Body of pancreas (tissue), 4 donors: ENCODE data around the gene ING2. TPM values are rescaled to one million over a fixed set of nuclear protein-coding genes. Genes with fewer than 3 reads are reported as not detected.
A peak's percentile ranks its signal among the peaks of the same experiment; 100 is the strongest.

ENCODE experiments used
- ATAC-seq: fragments of 150-250 bp; one replicate; pipeline ENCODE4 v1.9.1; 2016
- DNase-seq, 4 donors: peaks; one replicate each; pipeline ENCODE4 v3.0.0-alpha.2; 2019
- H3K27ac ChIP-seq, 4 donors: fragments of 200-600 bp; sonication (generic); 1 replicate in 3 of 4; 2 replicates in 1 of 4; pipeline versions ENCODE4 v1.5.1 to v1.6.1; 2016 to 2019; ENCODE audit warnings: mild to moderate bottlenecking in 1 of 4, mixed read lengths in 1 of 4, moderate library complexity in 1 of 4
- H3K27me3 ChIP-seq, 2 donors: fragments of 200-600 bp; sonication (generic); one replicate each; pipeline ENCODE4 v1.6.0; 2016; ENCODE audit warnings: mild to moderate bottlenecking in 1 of 2
- H3K36me3 ChIP-seq, 2 donors: fragments of 200-600 bp; sonication (generic); replicated peaks in 1 of 2; 2 replicates each; pipeline ENCODE4 v1.5.1; 2016; ENCODE audit warnings: low read depth in 2 of 2; ENCODE audit not compliant: insufficient read depth in 1 of 2
- H3K4me1 ChIP-seq: fragments of 200-600 bp; sonication (generic); one replicate; pipeline ENCODE4 v1.6.0; 2016
- H3K4me3 ChIP-seq, 2 donors: fragments of 200-600 bp; sonication (generic); 1 replicate in 1 of 2; 2 replicates in 1 of 2; pipeline ENCODE4 v1.5.1; 2016 to 2019
- H3K9me3 ChIP-seq, 3 donors: fragments of 200-600 bp; sonication (generic); 1 replicate in 2 of 3; 2 replicates in 1 of 3; pipeline ENCODE4 v1.5.1; 2016
- CTCF ChIP-seq, 7 experiments: fragments of 450-650 bp in 4 of 7; fragments of 200-600 bp in 3 of 7; sonication (generic) in 3 of 7; IDR thresholded peaks; one replicate each; pipeline ENCODE4 v1.5.1; 2016 to 2019; ENCODE audit warnings: antibody characterized with exemption in 7 of 7
- POLR2A ChIP-seq, 3 donors: fragments of 450-650 bp; IDR thresholded peaks; one replicate each; pipeline ENCODE4 v1.6.1; 2016; ENCODE audit warnings: antibody characterized with exemption in 3 of 3, mild to moderate bottlenecking in 2 of 3
- WGBS, 2 donors: methylation state at CpG; one replicate each; pipeline ENCODE4 v1.1.5; 2017; 5-methylcytosine and 5-hydroxymethylcytosine counted together
- intact Hi-C: fragments of 100-400 bp; cut with DNase I; formaldehyde crosslinking; loops from one replicate; pipeline ENCODE4 v1.15.1; 2023
- total RNA-seq, 2 donors: library from RNA; depleted of rRNA; stranded (reverse); fragments of >200 nt; gene quantifications; one replicate each; pipeline ENCODE4 v1.1.0, GENCODE V29; 2016

The ING2 gene
- total RNA-seq, 2 donors from 2014 or later: 3.6 to 14.5 TPM

GRCh38 chr4:183506389-183506735 is 1.5 kb downstream of the ING2 start:
- Histone ChIP-seq H3K27ac (peak overlapping the region; percentile 96 to 98 (median 96)), H3K36me3 (no peaks in the 10 kb centered on the region), H3K27me3 (no peaks in the 10 kb centered on the region), H3K4me1 (peaks cover 36% of the 10 kb centered on the region), H3K9me3 (no peaks in the 10 kb centered on the region), H3K4me3 (peak overlapping the region; percentile 51 to 78)
- ATAC-seq: no peak
- 0 to 3% methylated on average over 10 to 14 of the region's 14 CpGs for WGBS, 2 donors
- TF ChIP-seq POLR2A (IDR thresholded peaks at IDR 0.05) (no peak), CTCF (IDR thresholded peaks at IDR 0.05) (no peak)
- no peak for DNase-seq
- intact Hi-C loops: no loop called here

GRCh38 chr4:183507925-183508696 is 3.3 kb downstream of the ING2 start:
- Histone ChIP-seq H3K4me1 (peaks cover 25% of the 10 kb centered on the region), H3K27ac (peak overlapping the region in 3 of 4 donors; percentile 5 to 98 (median 97)), H3K27me3 (no peaks in the 10 kb centered on the region), H3K4me3 (no peak overlapping the region), H3K36me3 (peaks cover 0 to 2% of the 10 kb centered on the region in 2 donors), H3K9me3 (no peaks in the 10 kb centered on the region)
- no peak for ATAC-seq
- TF ChIP-seq CTCF (IDR thresholded peaks at IDR 0.05) (no peak), POLR2A (IDR thresholded peaks at IDR 0.05) (no peak)
- 20 to 28% methylated on average over 6 of the region's 6 CpGs for WGBS, 2 donors
- intact Hi-C loops: no loop called here
- DNase-seq: no peak

GRCh38 chr4:183508697-183509335 is 4.0 kb downstream of the ING2 start:
- no peak for ATAC-seq
- H3K27me3 ChIP-seq: no peaks in the 10 kb centered on the region
- DNase-seq: no peak
- 35 to 42% methylated on average over 6 of the region's 6 CpGs for WGBS, 2 donors
- TF ChIP-seq POLR2A (IDR thresholded peaks at IDR 0.05) (no peak), CTCF (IDR thresholded peaks at IDR 0.05) (no peak)
- peaks cover 21% of the 10 kb centered on the region for H3K4me1 ChIP-seq
- no peaks in the 10 kb centered on the region for H3K9me3 ChIP-seq
- intact Hi-C loops: no loop called here
- H3K36me3 ChIP-seq: peaks cover 0 to 2% of the 10 kb centered on the region in 2 donors
- H3K4me3 ChIP-seq: no peak overlapping the region
- H3K27ac ChIP-seq: peak overlapping the region in 1 of 4 donors; percentile 98

GRCh38 chr4:183515411-183515810 is 10.6 kb downstream of the ING2 start:
- peaks cover 0 to 2% of the 10 kb centered on the region in 2 donors for H3K36me3 ChIP-seq
- H3K9me3 ChIP-seq: no peaks in the 10 kb centered on the region
- WGBS, 2 donors: 89 to 92% methylated on average over 6 of the region's 6 CpGs
- H3K27ac ChIP-seq: no peak overlapping the region
- peaks cover 13% of the 10 kb centered on the region for H3K4me1 ChIP-seq
- intact Hi-C loops: no loop called here
- no peaks in the 10 kb centered on the region for H3K27me3 ChIP-seq
- TF ChIP-seq POLR2A (IDR thresholded peaks at IDR 0.05): no peak
- no peak for TF ChIP-seq CTCF (IDR thresholded peaks at IDR 0.05)
- ATAC-seq: no peak
- H3K4me3 ChIP-seq: no peak overlapping the region
- no peak for DNase-seq
